H1 (cell line): ENCODE measurements around the gene ABHD14A. TPM values are rescaled to one million over a fixed set of nuclear protein-coding genes. Genes with fewer than 3 reads are reported as not detected.
A peak's percentile ranks its signal among the peaks of the same experiment; 100 is the strongest.

Source experiments
- CTCF ChIA-PET: fragments of 300-600 bp; sonication (Branson Sonifier 250); formaldehyde crosslinking; loops from one replicate; lab custom pipeline; 2021; ENCODE audit not compliant: partially characterized antibody; lab: Charles Lee
- POLR2A ChIA-PET: fragments of 300-600 bp; sonication (Branson Sonifier 250); formaldehyde crosslinking; loops from one replicate; lab custom pipeline; 2021; ENCODE audit warnings: inconsistent platforms; ENCODE audit not compliant: partially characterized antibody; lab: Charles Lee
- DNase-seq, 2 experiments: peaks; one replicate each; pipeline versions ENCODE4 v3.0.0 to v3.0.0-alpha.2; 2010 to 2022; ENCODE audit warnings: low spot score in 2 of 2, low read depth in 1 of 2, mixed read lengths in 1 of 2
- FAIRE-seq: peaks from 2 replicates; lab custom pipeline; 2011; peaks lifted over from hg19 to GRCh38; lab: Jason Lieb, UNC
- H2AFZ ChIP-seq: 2 replicates; pipeline ENCODE4 v1.8.1; 2012; ENCODE audit warnings: low read length, inconsistent platforms
- H2AK5ac ChIP-seq: 2 replicates; pipeline ENCODE4 v1.6.1; 2013; ENCODE audit warnings: low read depth, low read length
- H2BK120ac ChIP-seq: replicated peaks from 2 replicates; pipeline ENCODE3; 2013; ENCODE audit warnings: low read depth, low read length, inconsistent platforms
- H2BK12ac ChIP-seq: 2 replicates; pipeline ENCODE4 v1.6.1; 2013; ENCODE audit warnings: low read depth, low read length
- H2BK15ac ChIP-seq: 2 replicates; pipeline ENCODE4 v1.6.1; 2013; ENCODE audit warnings: low read length
- H2BK20ac ChIP-seq: 2 replicates; pipeline ENCODE4 v1.6.1; 2013; ENCODE audit warnings: low read length
- H2BK5ac ChIP-seq: 2 replicates; pipeline ENCODE4 v1.6.1; 2013; ENCODE audit warnings: low read depth, low read length
- H3K14ac ChIP-seq: 2 replicates; pipeline ENCODE4 v1.6.1; 2013; ENCODE audit warnings: inconsistent platforms; ENCODE audit not compliant: insufficient read length
- H3K18ac ChIP-seq: 2 replicates; pipeline ENCODE4 v1.6.1; 2013; ENCODE audit warnings: low read length; ENCODE audit errors: extremely low read depth
- H3K23ac ChIP-seq: 2 replicates; pipeline ENCODE4 v1.6.1; 2013; ENCODE audit warnings: inconsistent platforms; ENCODE audit not compliant: insufficient read length
- H3K23me2 ChIP-seq: 2 replicates; pipeline ENCODE4 v1.6.1; 2013; ENCODE audit warnings: low read depth, low read length
- H3K27ac ChIP-seq: 2 replicates; pipeline ENCODE4 v1.6.1; 2011; ENCODE audit warnings: low read depth, low read length, inconsistent platforms
- H3K27me3 ChIP-seq, 4 experiments: replicated peaks in 1 of 4; 1 replicate in 1 of 4; 2 replicates in 3 of 4; pipeline versions ENCODE4 v1.6.1 to v1.8.1; 2011 to 2013; ENCODE audit warnings: low read length in 3 of 4, mild to moderate bottlenecking in 3 of 4, inconsistent platforms in 2 of 4, mixed read lengths in 2 of 4, moderate library complexity in 1 of 4; ENCODE audit not compliant: control insufficient read depth in 3 of 4, insufficient read depth in 3 of 4; ENCODE audit errors: extremely low read depth in 1 of 4
- H3K36me3 ChIP-seq, 4 experiments: 2 replicates each; pipeline versions ENCODE4 v1.6.1 to v1.8.1; 2011 to 2013; ENCODE audit warnings: mild to moderate bottlenecking in 4 of 4, low read length in 3 of 4, moderate library complexity in 2 of 4, control low read depth in 1 of 4, inconsistent platforms in 1 of 4; ENCODE audit not compliant: insufficient read depth in 4 of 4, control insufficient read depth in 2 of 4
- H3K4ac ChIP-seq: replicated peaks from 2 replicates; pipeline ENCODE3; 2013; ENCODE audit warnings: low read length, low read depth, mixed read lengths, inconsistent platforms; ENCODE audit not compliant: insufficient read length
- H3K4me1 ChIP-seq, 4 experiments: replicated peaks in 1 of 4; 1 replicate in 1 of 4; 2 replicates in 3 of 4; pipeline versions ENCODE4 v1.6.1 to v1.8.1; 2011 to 2013; ENCODE audit warnings: low read length in 3 of 4, inconsistent platforms in 2 of 4, mixed read lengths in 1 of 4; ENCODE audit not compliant: insufficient read depth in 4 of 4, control insufficient read depth in 3 of 4
- H3K4me2 ChIP-seq, 2 experiments: 2 replicates each; pipeline versions ENCODE4 v1.6.1 to v1.8.1; 2011 to 2013; ENCODE audit warnings: low read depth in 2 of 2, low read length in 2 of 2, control low read depth in 1 of 2, inconsistent platforms in 1 of 2, mild to moderate bottlenecking in 1 of 2; ENCODE audit not compliant: insufficient read depth in 1 of 2
- H3K4me3 ChIP-seq, 4 experiments: fragments of 200-600, 300-600 bp in 1 of 4; sonication (generic), shearing (Covaris generic), sonication (Bioruptor Twin) in 1 of 4; 2 replicates each; pipeline versions ENCODE4 v1.5.1 to v1.8.1; 2011 to 2016; ENCODE audit warnings: low read length in 4 of 4, low read depth in 3 of 4, control low read depth in 2 of 4, inconsistent platforms in 2 of 4, mild to moderate bottlenecking in 2 of 4, mixed read lengths in 1 of 4, moderate library complexity in 1 of 4; ENCODE audit not compliant: insufficient read depth in 2 of 4; ENCODE audit errors: extremely low read depth in 1 of 4
- H3K56ac ChIP-seq: replicated peaks from 2 replicates; pipeline ENCODE3; 2013; ENCODE audit warnings: low read depth, mild to moderate bottlenecking, mixed read lengths, low read length, inconsistent platforms; ENCODE audit not compliant: insufficient read length
- H3K79me1 ChIP-seq: 2 replicates; pipeline ENCODE4 v1.6.1; 2013; ENCODE audit warnings: low read depth, low read length, control low read depth
- H3K79me2 ChIP-seq, 2 experiments: 2 replicates each; pipeline versions ENCODE4 v1.6.1 to v1.8.1; 2012 to 2013; ENCODE audit warnings: low read length in 2 of 2, mild to moderate bottlenecking in 2 of 2, inconsistent platforms in 1 of 2; ENCODE audit not compliant: insufficient read depth in 2 of 2, control insufficient read depth in 1 of 2
- H3K9ac ChIP-seq, 4 experiments: replicated peaks in 1 of 4; 1 replicate in 1 of 4; 2 replicates in 3 of 4; pipeline versions ENCODE4 v1.6.1 to v1.8.1; 2011 to 2013; ENCODE audit warnings: low read depth in 3 of 4, low read length in 3 of 4, control low read depth in 2 of 4, mild to moderate bottlenecking in 2 of 4, moderate library complexity in 2 of 4, inconsistent platforms in 1 of 4; ENCODE audit errors: extremely low read depth in 1 of 4
- H3K9me3 ChIP-seq, 2 experiments: 2 replicates each; pipeline versions ENCODE4 v1.6.1 to v1.8.1; 2012 to 2013; ENCODE audit warnings: mild to moderate bottlenecking in 2 of 2, moderate library complexity in 2 of 2, control low read depth in 1 of 2, inconsistent platforms in 1 of 2, low read depth in 1 of 2, low read length in 1 of 2, mixed read lengths in 1 of 2; ENCODE audit not compliant: insufficient read depth in 2 of 2
- H4K20me1 ChIP-seq, 2 experiments: replicated peaks in 1 of 2; 2 replicates each; pipeline versions ENCODE3 to v1.8.1; 2011 to 2013; ENCODE audit warnings: inconsistent platforms in 2 of 2, low read length in 2 of 2, mild to moderate bottlenecking in 1 of 2; ENCODE audit not compliant: insufficient read depth in 2 of 2, control insufficient read depth in 1 of 2
- H4K5ac ChIP-seq: 2 replicates; pipeline ENCODE4 v1.6.1; 2013; ENCODE audit warnings: low read length, low read depth, mixed read lengths, inconsistent platforms; ENCODE audit not compliant: insufficient read length
- H4K8ac ChIP-seq: 2 replicates; pipeline ENCODE4 v1.8.0; 2013; ENCODE audit warnings: mild to moderate bottlenecking, moderate library complexity, low read length, inconsistent platforms; ENCODE audit not compliant: insufficient read depth; ENCODE audit errors: extremely low read depth
- H4K91ac ChIP-seq: replicated peaks from 2 replicates; pipeline ENCODE3; 2013; ENCODE audit warnings: low read length, mixed read lengths, inconsistent platforms; ENCODE audit not compliant: insufficient read length
- BCL11A ChIP-seq, 2 experiments: IDR thresholded peaks; one replicate each; pipeline ENCODE4 v1.6.1; 2011; ENCODE audit warnings: low read depth in 2 of 2, low read length in 2 of 2, mild to moderate bottlenecking in 2 of 2
- CTCF ChIP-seq, 3 experiments: IDR thresholded peaks; 1 replicate in 2 of 3; 2 replicates in 1 of 3; pipeline versions ENCODE4 v1.5.1 to v1.6.1; 2011; ENCODE audit warnings: low read length in 3 of 3, mild to moderate bottlenecking in 3 of 3, inconsistent platforms in 2 of 3, low read depth in 1 of 3, moderate library complexity in 1 of 3; ENCODE audit not compliant: insufficient read depth in 1 of 3; ENCODE audit errors: control extremely low read depth in 1 of 3
- FOSL1 ChIP-seq: IDR thresholded peaks from 2 replicates; pipeline ENCODE4 v1.6.1; 2011; ENCODE audit warnings: mild to moderate bottlenecking, low read depth, low read length, moderate library complexity; ENCODE audit not compliant: insufficient read depth
- KDM1A ChIP-seq: fragments of 200-600, 300-600 bp; sonication (generic); IDR thresholded peaks from 2 replicates; pipeline ENCODE4 v1.7.1; 2016; ENCODE audit warnings: mild to moderate bottlenecking, low read length, borderline replicate concordance
- RAD21 ChIP-seq, 2 experiments: IDR thresholded peaks in 1 of 2; conservative IDR thresholded peaks in 1 of 2; 2 replicates each; pipeline ENCODE4 v1.6.1; 2011; ENCODE audit warnings: low read depth in 2 of 2, low read length in 2 of 2, improper control_type of control experiment in 1 of 2, inconsistent platforms in 1 of 2, mild to moderate bottlenecking in 1 of 2, moderate library complexity in 1 of 2
- SUZ12 ChIP-seq: fragments of 200-600 bp; sonication (generic); IDR thresholded peaks from 2 replicates; pipeline ENCODE4 v1.6.1; 2012; ENCODE audit warnings: mild to moderate bottlenecking, inconsistent platforms, low read length, moderate library complexity, mixed read lengths
- TBP ChIP-seq: IDR thresholded peaks from 2 replicates; pipeline ENCODE4 v1.6.1; 2011; ENCODE audit warnings: low read depth, low read length, improper control_type of control experiment
- WGBS, 2 experiments: shearing (Covaris generic) in 1 of 2; methylation state at CpG; one replicate each; pipeline versions ENCODE4 v1.1.6 to v1.1.7; 2013 to 2015; ENCODE audit warnings: low lambda C conversion rate in 2 of 2, mixed read lengths in 2 of 2, inconsistent platforms in 1 of 2, low coverage in 1 of 2, missing lambda C conversion rate in 1 of 2; ENCODE audit not compliant: insufficient replicate concordance in 2 of 2, insufficient coverage in 1 of 2, insufficient read length in 1 of 2; ENCODE audit errors: extremely low coverage in 1 of 2, missing lambda C conversion rate in 1 of 2; 5-methylcytosine and 5-hydroxymethylcytosine counted together
- polyA plus RNA-seq, 7 experiments: library from polyadenylated mRNA; depleted of rRNA in 3 of 7; stranded (reverse) in 5 of 7; unstranded in 2 of 7; fragments of >200 nt in 5 of 7; fragments of 200-250 nt in 2 of 7; gene quantifications; 1 replicate in 5 of 7; 2 replicates in 1 of 7; 4 replicates in 1 of 7; pipeline versions ENCODE4 v1.2.1 to v1.2.3, GENCODE V29; 2011 to 2013; ENCODE audit warnings: missing spikeins in 2 of 7, mixed read lengths in 2 of 7
- total RNA-seq: library from RNA; stranded (reverse); fragmentation: NEBNext Ultra II Directional; extraction: Animal tissue kit (Norgen Biotek cat#: 25700); gene quantifications from 2 replicates; pipeline ENCODE4 v1.2.1, GENCODE V29; 2021

ABHD14A gene
- total and polyA plus RNA-seq, 2 of the 8 experiments (the other 6 are each of a cell fraction or from before 2014, with no cell fraction given) = 4.6 to 9.8 TPM

GRCh38 chr3:51975852-51976549 lies 1.1 kb downstream of the ABHD14A start:
- H2BK120ac ChIP-seq = no peak overlapping the region
- H3K4me2 ChIP-seq = peak overlapping the region; percentile 83
- H3K4me3 ChIP-seq = peak overlapping the region in 3 of 4 experiments; percentile 33 to 64 (median 44); a peak in 5 of 8 replicates
- H3K23ac ChIP-seq = no peak overlapping the region
- no peak for FAIRE-seq
- peaks cover 10% of the 10 kb centered on the region for H3K23me2 ChIP-seq
- H3K4ac ChIP-seq = no peak overlapping the region
- TF ChIP-seq FOSL1 (no peak), CTCF (IDR thresholded peaks at IDR 0.05; ENCODE audit: control extremely low read depth in 1 of 3, insufficient read depth in 1 of 3, low read depth in 1 of 3, low read length in 3 of 3) (peak in 1 of 3 experiments; percentile 24; a peak in 2 of 4 replicates), RAD21 (IDR thresholded peaks at IDR 0.05 in 1 of 2, conservative IDR thresholded peaks at IDR 0.05 in 1 of 2; ENCODE audit: low read depth in 2 of 2, low read length in 2 of 2) (peak in 1 of 2 experiments; percentile 26; a peak in 1 of 4 replicates), KDM1A (peak; percentile 6; the same call in 1 of the 2 replicates), BCL11A (IDR thresholded peaks at IDR 0.05; ENCODE audit: low read depth in 2 of 2, low read length in 2 of 2) (no peak), TBP (no peak), SUZ12 (no peak; the same call in 1 of the 2 replicates)
- H2AK5ac ChIP-seq = 0 out of 2 replicates have a peak overlapping the region, but pooled peaks have one; percentile 70
- POLR2A ChIA-PET = interaction anchor here (1.4 to 29.3 kb wide), 3 partner anchors 5 to 33 kb away, joined by 3 to 923 read pairs (median 923); partner anchors contain the start of genes ABHD14A, ABHD14B, ACY1 and PCBP4
- no peak overlapping the region for H3K56ac ChIP-seq
- no peaks in the 10 kb centered on the region for H3K79me2 ChIP-seq
- no peak overlapping the region for H4K8ac ChIP-seq
- no peaks in the 10 kb centered on the region for H3K36me3 ChIP-seq
- H3K9ac ChIP-seq = no peak overlapping the region
- no peak overlapping the region for H2BK15ac ChIP-seq
- H4K91ac ChIP-seq = no peak overlapping the region
- H3K4me1 ChIP-seq = peaks cover 6 to 21% (median 15%) of the 10 kb centered on the region in 4 experiments
- DNase-seq = peak in 1 of 2 experiments; percentile 80
- H3K27me3 ChIP-seq = peaks cover 2 to 32% (median 24%) of the 10 kb centered on the region in 4 experiments; a peak in 6 of 7 replicates
- peaks cover 5% of the 10 kb centered on the region for H3K79me1 ChIP-seq
- peaks cover 0 to 6% of the 10 kb centered on the region in 2 experiments for H4K20me1 ChIP-seq
- no peak overlapping the region for H2BK20ac ChIP-seq
- WGBS, 2 experiments = 49% methylated on average over 45 of the region's 46 CpGs; no CpG with 5 or more reads in 1 of the 2 experiments
- H3K18ac ChIP-seq = no peak overlapping the region
- H3K14ac ChIP-seq = no peak overlapping the region
- no peak overlapping the region for H2AFZ ChIP-seq
- H4K5ac ChIP-seq = no peak overlapping the region
- CTCF ChIA-PET = interaction anchor here (1.1 to 1.4 kb wide), 2 partner anchors 18 to 77 kb away, joined by 3 read pairs; no protein-coding TSS in a partner anchor
- no peaks in the 10 kb centered on the region; a peak in 1 of 4 replicates for H3K9me3 ChIP-seq
- no peak overlapping the region for H3K27ac ChIP-seq
- no peak overlapping the region for H2BK12ac ChIP-seq
- H2BK5ac ChIP-seq = no peak overlapping the region
